Glutamatergic neuron (in vitro differentiated cells): Measurements from ENCODE around the gene ZNF28. TPM values are rescaled to one million over a fixed set of nuclear protein-coding genes. Genes with fewer than 3 reads are reported as not detected.
"Not testable (repeated sequence)": the region's sequence is repeated elsewhere in the genome, so short reads cannot be mapped to it uniquely, and the experiment has no call there.

Experiments
- DNase-seq: peaks from one replicate; pipeline ENCODE4 v3.0.0; 2022
- H3K27ac Mint-ChIP-seq: one replicate; pipeline ENCODE4 v1.8.0; 2020; ENCODE audit warnings: mild to moderate bottlenecking, mixed read lengths, inconsistent platforms; ENCODE audit not compliant: unreplicated experiment
- H3K27me3 Mint-ChIP-seq: one replicate; pipeline ENCODE4 v1.8.0; 2020; ENCODE audit warnings: mild to moderate bottlenecking, moderate library complexity, mixed read lengths, inconsistent platforms; ENCODE audit not compliant: unreplicated experiment
- H3K36me3 Mint-ChIP-seq: one replicate; pipeline ENCODE4 v1.8.0; 2020; ENCODE audit warnings: mild to moderate bottlenecking, mixed read lengths, inconsistent platforms; ENCODE audit not compliant: unreplicated experiment
- H3K4me1 Mint-ChIP-seq: one replicate; pipeline ENCODE4 v1.8.0; 2020; ENCODE audit warnings: mild to moderate bottlenecking, low read depth, mixed read lengths, inconsistent platforms; ENCODE audit not compliant: unreplicated experiment
- H3K4me3 Mint-ChIP-seq: one replicate; pipeline ENCODE4 v1.8.0; 2020; ENCODE audit warnings: mild to moderate bottlenecking, mixed read lengths, inconsistent platforms; ENCODE audit not compliant: unreplicated experiment
- H3K9me3 Mint-ChIP-seq: one replicate; pipeline ENCODE4 v1.8.0; 2020; ENCODE audit warnings: mild to moderate bottlenecking, moderate library complexity, mixed read lengths, inconsistent platforms; ENCODE audit not compliant: unreplicated experiment
- CTCF ChIP-seq: fragments of 200-600 bp; sonication (generic); IDR thresholded peaks from one replicate; pipeline ENCODE4 v1.5.0; 2021; ENCODE audit not compliant: partially characterized antibody, unreplicated experiment
- total RNA-seq: library from RNA; stranded (reverse); fragmentation: NEBNext Ultra II Directional; extraction: Animal tissue kit (Norgen Biotek cat#: 25700); gene quantifications from one replicate; pipeline ENCODE4 v1.2.1, GENCODE V29; 2021; ENCODE audit not compliant: unreplicated experiment

Gene ZNF28
- total RNA-seq, 1 donor from 2014 or later: 21.1 TPM

- H3K4me3 Mint-ChIP-seq: no peak overlapping the region
- H3K4me1 Mint-ChIP-seq: peaks cover under 1% of the 10 kb centered on the region
- H3K27ac Mint-ChIP-seq: no peak overlapping the region
- DNase-seq: no peak
- no peak for TF ChIP-seq CTCF
- peaks cover 3% of the 10 kb centered on the region for H3K36me3 Mint-ChIP-seq
- peaks cover 2% of the 10 kb centered on the region for H3K9me3 Mint-ChIP-seq
- no peaks in the 10 kb centered on the region for H3K27me3 Mint-ChIP-seq
Observed at GRCh38 chr19:52825765-52826164, 4.3 kb upstream of the ZNF28 start.

- no peaks in the 10 kb centered on the region for H3K27me3 Mint-ChIP-seq
- no peak overlapping the region for H3K4me3 Mint-ChIP-seq
- H3K4me1 Mint-ChIP-seq: peaks cover 4% of the 10 kb centered on the region
- H3K36me3 Mint-ChIP-seq: peaks cover 6% of the 10 kb centered on the region
- H3K27ac Mint-ChIP-seq: no peak overlapping the region
- no peak for TF ChIP-seq CTCF
- H3K9me3 Mint-ChIP-seq: peaks cover 2% of the 10 kb centered on the region
- DNase-seq: no peak
Observed at GRCh38 chr19:52823676-52824075, 2.2 kb upstream of the ZNF28 start.

- not testable (repeated sequence) for H3K4me1 Mint-ChIP-seq, H3K36me3 Mint-ChIP-seq, H3K27me3 Mint-ChIP-seq, H3K9me3 Mint-ChIP-seq
- DNase-seq: peak; percentile 45
- H3K27ac Mint-ChIP-seq: peak overlapping the region; percentile 64
- H3K4me3 Mint-ChIP-seq: peak overlapping the region; percentile 96
Observed at GRCh38 chr19:52820472-52821203, 795 bp downstream of the ZNF28 start.

DNA sequence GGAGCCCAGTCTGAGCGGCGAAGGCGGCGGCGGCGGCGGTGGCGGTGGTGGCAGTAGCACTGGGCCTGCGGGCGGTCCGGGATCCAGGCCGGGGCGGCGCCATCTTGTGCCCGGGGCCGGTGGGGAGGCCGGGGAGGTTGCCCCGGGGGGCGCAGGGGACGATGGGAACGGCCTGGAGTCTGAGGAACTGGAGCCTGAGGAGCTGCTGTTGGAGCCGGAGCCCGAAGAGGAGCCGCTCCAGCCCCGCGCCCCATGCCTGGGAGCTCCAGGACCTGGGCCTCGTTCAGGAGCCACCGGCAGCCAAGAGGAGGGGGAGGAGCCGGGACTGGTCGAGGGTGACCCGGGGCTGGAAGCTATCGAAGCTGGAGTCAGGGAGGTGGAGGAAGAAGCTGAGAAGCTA lies 11.6 kb downstream of the ZNF28 start:
- Mint-ChIP-seq H3K4me3 (no peak overlapping the region), H3K36me3 (peaks cover 27% of the 10 kb centered on the region), H3K9me3 (peaks cover 5% of the 10 kb centered on the region), H3K27ac (no peak overlapping the region), H3K4me1 (peaks cover 5% of the 10 kb centered on the region), H3K27me3 (peaks cover 3% of the 10 kb centered on the region)
- no peak for TF ChIP-seq CTCF
- no peak for DNase-seq

DNA sequence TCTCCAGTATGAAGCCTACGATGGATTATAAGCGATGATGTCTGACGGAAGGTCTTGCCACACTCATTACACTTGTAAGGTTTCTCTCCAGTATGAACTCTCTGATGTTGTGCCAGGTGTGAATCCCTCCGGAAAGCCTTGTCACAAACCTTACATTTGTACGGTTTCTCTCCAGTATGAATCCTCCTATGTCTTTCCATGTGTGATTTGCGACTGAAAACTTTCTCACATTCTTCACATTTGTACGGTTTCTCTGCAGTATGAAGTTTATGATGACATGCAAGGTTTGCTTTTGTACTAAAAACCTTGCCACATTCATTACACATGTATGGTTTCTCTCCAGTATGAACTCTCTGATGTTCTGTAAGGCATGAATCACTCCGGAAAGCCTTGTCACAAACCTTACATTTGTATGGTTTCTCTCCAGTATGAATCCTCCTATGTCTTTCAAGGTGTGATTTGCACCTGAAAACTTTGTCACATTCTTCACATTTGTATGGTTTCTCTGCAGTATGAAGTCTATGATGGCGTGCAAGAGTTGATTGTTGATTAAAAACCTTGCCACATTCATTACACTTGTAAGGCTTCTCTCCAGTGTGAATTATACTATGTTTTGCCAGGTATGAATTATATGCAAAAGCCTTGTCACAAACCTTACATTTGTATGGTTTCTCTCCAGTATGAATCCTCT lies 21.3 kb downstream of the ZNF28 start:
- not testable (repeated sequence) for H3K27ac Mint-ChIP-seq, H3K4me3 Mint-ChIP-seq, DNase-seq, H3K27me3 Mint-ChIP-seq, H3K4me1 Mint-ChIP-seq
- Mint-ChIP-seq H3K9me3 (peaks cover 36% of the 10 kb centered on the region), H3K36me3 (peaks cover 71% of the 10 kb centered on the region)

DNA sequence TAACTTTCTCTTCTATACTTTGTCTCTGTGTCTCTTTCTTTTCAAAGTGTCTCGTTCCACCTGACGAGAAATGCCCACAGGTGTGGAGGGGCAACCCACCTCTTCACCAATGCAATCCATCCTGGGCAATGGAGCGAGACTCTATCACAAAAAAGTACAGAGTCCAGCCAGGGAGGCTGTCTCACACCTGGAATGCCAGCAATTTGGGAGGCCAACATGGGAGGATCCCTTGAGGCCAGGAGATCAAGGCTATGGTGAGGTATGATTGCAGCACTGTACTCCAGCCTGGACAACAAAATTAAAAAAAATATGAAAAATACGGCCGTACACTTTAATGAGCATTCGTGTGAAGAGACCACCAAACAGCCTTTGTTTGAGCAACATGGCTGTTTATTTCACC lies 32.0 kb downstream of the ZNF28 start:
- peaks cover 13% of the 10 kb centered on the region for H3K27me3 Mint-ChIP-seq
- no peak overlapping the region for H3K27ac Mint-ChIP-seq
- no peak overlapping the region for H3K4me3 Mint-ChIP-seq
- DNase-seq: no peak
- peaks cover 10% of the 10 kb centered on the region for H3K9me3 Mint-ChIP-seq
- H3K36me3 Mint-ChIP-seq: peaks cover 14% of the 10 kb centered on the region
- peaks cover 10% of the 10 kb centered on the region for H3K4me1 Mint-ChIP-seq
- TF ChIP-seq CTCF: no peak
